Measurements from ENCODE around the gene IRAK2. TPM values are rescaled to one million over a fixed set of nuclear protein-coding genes. Genes with fewer than 3 reads are reported as not detected.
"Not testable (repeated sequence)": the region's sequence is repeated elsewhere in the genome, so short reads cannot be mapped to it uniquely, and the experiment has no call there.

IRAK2 gene
- total RNA-seq, 1 experiment from 2014 or later, result 0.61 TPM

GRCh38 chr3:10157031-10157430, 7.7 kb upstream of the IRAK2 start:
- Histone ChIP-seq H3K4ac (ENCODE audit: low read depth, low read length) (no peak overlapping the region), H3K4me1 (ENCODE audit: insufficient read depth, low read length) (no peaks in the 10 kb centered on the region), H2BK12ac (ENCODE audit: insufficient read length, low read depth, low read length) (no peak overlapping the region), H4K20me1 (ENCODE audit: control insufficient read depth, insufficient read depth, insufficient read length) (no peaks in the 10 kb centered on the region), H2BK5ac (ENCODE audit: insufficient read length, low read length) (no peak overlapping the region), H4K8ac (replicated peaks; ENCODE audit: insufficient read length, low read depth, low read length) (no peak overlapping the region), H3K23ac (ENCODE audit: insufficient read length, low read depth, low read length) (no peak overlapping the region), H2AK5ac (ENCODE audit: insufficient read length, low read length) (no peak overlapping the region), H3K9ac (ENCODE audit: extremely low read depth, insufficient read length, low read length) (no peak overlapping the region), H3K79me1 (ENCODE audit: insufficient read depth, low read depth, low read length, poor library complexity, severe bottlenecking) (no peaks in the 10 kb centered on the region), H2BK120ac (ENCODE audit: low read depth, low read length, poor library complexity, severe bottlenecking) (no peak overlapping the region), H2BK15ac (ENCODE audit: low read depth, low read length) (no peak overlapping the region), H3K27me3 (ENCODE audit: insufficient read depth, low read length) (no peaks in the 10 kb centered on the region), H3K56ac (ENCODE audit: insufficient read length, low read depth, low read length) (no peak overlapping the region), H3K9me3 (ENCODE audit: control insufficient read depth, low read depth, low read length) (no peaks in the 10 kb centered on the region), H3K23me2 (ENCODE audit: insufficient read length, low read depth, low read length, poor library complexity, severe bottlenecking) (no peaks in the 10 kb centered on the region), H2BK20ac (ENCODE audit: low read depth, low read length, poor library complexity, severe bottlenecking) (no peak overlapping the region), H3K79me2 (ENCODE audit: insufficient read depth, low read length) (no peaks in the 10 kb centered on the region), H4K5ac (ENCODE audit: insufficient read length, low read depth, low read length) (no peak overlapping the region), H3T11ph (ENCODE audit: low read length) (no peak overlapping the region), H2AFZ (ENCODE audit: low read length) (no peak overlapping the region), H3K18ac (ENCODE audit: insufficient read length, low read depth, low read length) (no peak overlapping the region), H3K27ac (ENCODE audit: insufficient read length, low read depth, low read length) (no peak overlapping the region), H3K4me2 (ENCODE audit: insufficient read depth, insufficient read length, low read length) (no peak overlapping the region), H4K91ac (ENCODE audit: insufficient read length, low read depth, low read length) (no peak overlapping the region), H3K14ac (ENCODE audit: insufficient read depth, low read length) (no peak overlapping the region)
- TF ChIP-seq CTCF (conservative IDR thresholded peaks at IDR 0.05), result no peak
- Mint-ChIP-seq H3K9me3 (no peaks in the 10 kb centered on the region), H3K4me3 (no peak overlapping the region), H3K27ac (no peak overlapping the region), H3K27me3 (ENCODE audit: low read depth) (no peaks in the 10 kb centered on the region; the same call in 1 of the 2 replicates), H3K4me1 (peaks cover 4 to 5% of the 10 kb centered on the region in 2 experiments; a peak in 2 of 4 replicates), H3K36me3 (ENCODE audit: insufficient read depth in 1 of 3, low read depth in 3 of 3) (peaks cover 3 to 23% (median 10%) of the 10 kb centered on the region in 3 experiments; a peak in 5 of 7 replicates)
- WGBS (ENCODE audit: extremely low coverage, insufficient read length, low lambda C conversion rate), result no CpG with 5 or more reads among the region's 4 CpGs
- DNase-seq, result no peak

GRCh38 chr3:10158555-10158954, 6.2 kb upstream of the IRAK2 start:
- H3K27ac ChIP-seq (ENCODE audit: insufficient read length, low read depth, low read length); H3K56ac ChIP-seq (ENCODE audit: insufficient read length, low read depth, low read length); H3K14ac ChIP-seq (ENCODE audit: insufficient read depth, low read length); H3K4me2 ChIP-seq (ENCODE audit: insufficient read depth, insufficient read length, low read length); H3K4me3 Mint-ChIP-seq; H3K27me3 Mint-ChIP-seq (ENCODE audit: low read depth); H3T11ph ChIP-seq (ENCODE audit: low read length); H3K4me1 ChIP-seq (ENCODE audit: insufficient read depth, low read length); H2BK120ac ChIP-seq (ENCODE audit: low read depth, low read length, poor library complexity, severe bottlenecking); H3K36me3 Mint-ChIP-seq (ENCODE audit: insufficient read depth in 1 of 3, low read depth in 3 of 3); H2BK5ac ChIP-seq (ENCODE audit: insufficient read length, low read length); H3K9me3 Mint-ChIP-seq; H3K79me1 ChIP-seq (ENCODE audit: insufficient read depth, low read depth, low read length, poor library complexity, severe bottlenecking); H3K27me3 ChIP-seq (ENCODE audit: insufficient read depth, low read length); H4K91ac ChIP-seq (ENCODE audit: insufficient read length, low read depth, low read length); H3K23me2 ChIP-seq (ENCODE audit: insufficient read length, low read depth, low read length, poor library complexity, severe bottlenecking); H3K27ac Mint-ChIP-seq; H3K4ac ChIP-seq (ENCODE audit: low read depth, low read length); H2BK20ac ChIP-seq (ENCODE audit: low read depth, low read length, poor library complexity, severe bottlenecking); H3K23ac ChIP-seq (ENCODE audit: insufficient read length, low read depth, low read length); H4K8ac ChIP-seq (replicated peaks; ENCODE audit: insufficient read length, low read depth, low read length); DNase-seq; H3K9me3 ChIP-seq (ENCODE audit: control insufficient read depth, low read depth, low read length); H4K20me1 ChIP-seq (ENCODE audit: control insufficient read depth, insufficient read depth, insufficient read length); H2BK15ac ChIP-seq (ENCODE audit: low read depth, low read length); H3K4me1 Mint-ChIP-seq; H3K79me2 ChIP-seq (ENCODE audit: insufficient read depth, low read length); H4K5ac ChIP-seq (ENCODE audit: insufficient read length, low read depth, low read length); H3K9ac ChIP-seq (ENCODE audit: extremely low read depth, insufficient read length, low read length); H2BK12ac ChIP-seq (ENCODE audit: insufficient read length, low read depth, low read length); H2AFZ ChIP-seq (ENCODE audit: low read length); H2AK5ac ChIP-seq (ENCODE audit: insufficient read length, low read length); H3K18ac ChIP-seq (ENCODE audit: insufficient read length, low read depth, low read length): not testable (repeated sequence)
- WGBS (ENCODE audit: extremely low coverage, insufficient read length, low lambda C conversion rate), result no CpG with 5 or more reads among the region's 6 CpGs

Measured in H9 (cell line).